ENCODE data around the gene MACROD2. TPM values are rescaled to one million over a fixed set of nuclear protein-coding genes. Genes with fewer than 3 reads are reported as not detected.

MACROD2 gene
- total and polyA plus RNA-seq, 11 donors, result 0.54 to 5.4 (median 2.4) TPM

DNA sequence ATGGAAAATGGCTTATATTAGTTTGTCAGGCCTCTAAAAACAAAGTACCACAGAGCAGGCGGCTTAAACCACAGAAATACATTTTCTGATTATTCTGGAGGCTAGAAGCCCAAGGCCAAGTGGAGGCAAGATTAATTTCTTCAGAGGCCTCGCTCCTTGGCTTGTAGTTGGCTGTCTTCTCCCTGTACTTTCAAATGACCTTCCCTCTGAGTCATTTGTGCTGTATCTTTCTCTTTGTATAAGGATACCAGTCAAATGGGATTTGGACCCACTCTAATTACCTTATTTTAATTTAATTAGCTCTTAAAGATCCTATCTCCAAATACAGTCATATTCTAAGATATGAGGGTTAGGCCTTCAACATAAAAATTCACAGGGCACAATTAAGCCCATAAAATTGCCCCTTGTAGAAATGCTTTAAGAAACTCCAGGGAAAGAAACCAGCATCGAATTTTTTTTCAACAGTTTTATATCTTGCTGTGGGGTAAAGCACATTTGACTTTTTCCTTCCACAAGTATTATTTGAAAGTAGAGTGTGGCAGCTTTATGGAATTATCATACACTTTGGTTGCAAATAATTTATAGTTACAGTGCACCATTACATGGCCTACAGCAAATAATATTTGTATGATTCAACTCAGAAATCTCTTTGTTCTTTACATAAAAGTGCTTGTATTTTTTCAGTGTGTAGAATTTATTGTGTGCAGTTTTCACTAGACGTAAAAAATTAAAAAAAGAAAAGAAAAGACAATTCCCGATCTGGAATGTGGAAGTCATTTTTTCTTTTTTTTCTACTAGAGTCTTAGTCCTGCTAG, 1871.8 kb downstream of the MACROD2 start:
- no peak for TF ChIP-seq POLR2A (IDR thresholded peaks at IDR 0.05)
- TF ChIP-seq, protein P1, sequence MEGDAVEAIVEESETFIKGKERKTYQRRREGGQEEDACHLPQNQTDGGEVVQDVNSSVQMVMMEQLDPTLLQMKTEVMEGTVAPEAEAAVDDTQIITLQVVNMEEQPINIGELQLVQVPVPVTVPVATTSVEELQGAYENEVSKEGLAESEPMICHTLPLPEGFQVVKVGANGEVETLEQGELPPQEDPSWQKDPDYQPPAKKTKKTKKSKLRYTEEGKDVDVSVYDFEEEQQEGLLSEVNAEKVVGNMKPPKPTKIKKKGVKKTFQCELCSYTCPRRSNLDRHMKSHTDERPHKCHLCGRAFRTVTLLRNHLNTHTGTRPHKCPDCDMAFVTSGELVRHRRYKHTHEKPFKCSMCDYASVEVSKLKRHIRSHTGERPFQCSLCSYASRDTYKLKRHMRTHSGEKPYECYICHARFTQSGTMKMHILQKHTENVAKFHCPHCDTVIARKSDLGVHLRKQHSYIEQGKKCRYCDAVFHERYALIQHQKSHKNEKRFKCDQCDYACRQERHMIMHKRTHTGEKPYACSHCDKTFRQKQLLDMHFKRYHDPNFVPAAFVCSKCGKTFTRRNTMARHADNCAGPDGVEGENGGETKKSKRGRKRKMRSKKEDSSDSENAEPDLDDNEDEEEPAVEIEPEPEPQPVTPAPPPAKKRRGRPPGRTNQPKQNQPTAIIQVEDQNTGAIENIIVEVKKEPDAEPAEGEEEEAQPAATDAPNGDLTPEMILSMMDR (IDR thresholded peaks at IDR 0.05), result no peak
- Histone ChIP-seq H3K27me3 (no peaks in the 10 kb centered on the region), H3K4me1 (no peaks in the 10 kb centered on the region), H3K4me3 (no peak overlapping the region), H3K36me3 (no peaks in the 10 kb centered on the region), H3K9me3 (no peaks in the 10 kb centered on the region), H3K27ac (no peak overlapping the region)
- intact Hi-C loops (cut with DNase I), result no loop called here
- no peak for ATAC-seq
- DNase-seq, result no peak
- 82 to 88% (median 86%) methylated on average over 5 of the region's 5 CpGs for WGBS, 4 donors

DNA sequence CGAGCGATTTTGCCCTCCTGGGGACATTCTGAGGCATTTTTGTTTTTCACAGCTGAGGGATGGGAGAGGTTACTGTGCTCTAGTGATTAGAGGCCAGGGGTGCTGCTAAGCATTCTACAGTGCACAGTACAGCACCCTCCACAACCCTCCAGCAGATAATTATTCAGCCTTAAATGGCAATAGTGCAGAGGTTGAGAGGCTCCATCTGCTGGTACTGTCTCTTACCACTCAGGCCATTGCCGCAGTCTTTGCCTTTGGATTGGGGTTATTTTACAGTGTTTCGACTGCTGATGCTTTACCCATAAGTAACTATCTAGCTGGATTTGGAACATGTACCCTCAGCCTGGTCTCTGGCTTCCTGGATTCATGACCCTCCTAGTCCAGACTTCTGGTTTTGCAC, 1872.6 kb downstream of the MACROD2 start:
- intact Hi-C loops (cut with DNase I), result no loop called here
- DNase-seq, result no peak
- Histone ChIP-seq H3K4me1 (no peaks in the 10 kb centered on the region), H3K27ac (no peak overlapping the region), H3K36me3 (no peaks in the 10 kb centered on the region), H3K9me3 (peaks cover 0 to under 1% (median 0%) of the 10 kb centered on the region in 12 donors), H3K4me3 (no peak overlapping the region), H3K27me3 (no peaks in the 10 kb centered on the region)
- ATAC-seq, result no peak
- WGBS, 4 donors, result 86 to 94% (median 93%) methylated on average over 4 of the region's 4 CpGs
- no peak for TF ChIP-seq POLR2A (IDR thresholded peaks at IDR 0.05)
- TF ChIP-seq, protein P1 (IDR thresholded peaks at IDR 0.05), result no peak

DNA sequence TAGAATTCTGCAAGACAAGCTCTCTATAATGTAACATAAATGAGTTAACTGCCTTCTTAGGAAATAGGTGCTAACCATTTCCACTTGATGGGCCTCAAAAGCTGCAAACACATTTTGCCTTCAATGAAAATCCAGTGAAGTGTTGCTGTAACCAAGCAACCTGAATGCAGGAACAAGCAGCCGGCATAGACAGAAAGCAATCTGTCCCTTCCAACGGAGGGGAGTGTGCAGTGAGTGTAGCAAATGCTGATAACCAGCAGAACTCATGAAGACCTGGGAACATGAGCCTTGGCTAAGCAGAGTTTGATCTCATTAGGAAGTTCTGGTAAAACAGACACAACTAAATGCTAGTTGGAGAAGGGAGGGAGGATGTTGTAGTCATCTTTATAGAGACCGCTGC, 1880.1 kb downstream of the MACROD2 start:
- Histone ChIP-seq H3K4me1 (no peaks in the 10 kb centered on the region), H3K9me3 (peaks cover 0 to 11% (median under 1%) of the 10 kb centered on the region in 12 donors), H3K36me3 (no peaks in the 10 kb centered on the region), H3K27me3 (no peaks in the 10 kb centered on the region), H3K4me3 (no peak overlapping the region), H3K27ac (no peak overlapping the region)
- DNase-seq (no peak), ATAC-seq (no peak)
- no peak for TF ChIP-seq POLR2A (IDR thresholded peaks at IDR 0.05)
- TF ChIP-seq, protein P1 (IDR thresholded peaks at IDR 0.05), result no peak
- 43 to 59% (median 52%) methylated on average over 3 of the region's 3 CpGs for WGBS, 4 donors
- intact Hi-C loops (cut with DNase I), result no loop called here

DNA sequence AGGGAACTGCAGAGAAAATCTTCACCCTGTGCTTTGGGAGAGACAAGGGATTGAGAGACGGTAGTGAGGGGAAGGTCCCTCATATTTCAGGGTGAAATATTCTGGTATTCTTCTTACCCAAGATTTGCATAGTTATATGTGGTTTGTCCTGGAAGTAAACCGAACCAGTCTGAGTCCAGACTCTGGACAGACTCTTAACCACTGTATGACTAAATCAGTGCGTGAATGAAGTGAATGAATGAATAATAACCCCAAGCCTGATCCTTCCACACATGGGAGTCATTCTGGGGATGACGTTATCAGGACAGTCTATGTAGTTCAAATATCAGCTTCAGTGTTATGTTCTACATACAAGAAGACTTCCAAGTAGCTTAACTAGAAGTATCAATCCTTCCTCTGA, 1887.2 kb downstream of the MACROD2 start:
- no peaks in the 10 kb centered on the region for H3K27me3 ChIP-seq
- no peaks in the 10 kb centered on the region for H3K36me3 ChIP-seq
- 80 to 85% (median 84%) methylated on average over 4 of the region's 4 CpGs for WGBS, 4 donors
- no peaks in the 10 kb centered on the region for H3K4me1 ChIP-seq
- H3K4me3 ChIP-seq, result no peak overlapping the region
- ATAC-seq, result no peak
- intact Hi-C loops (cut with DNase I), result no loop called here
- peaks cover 0 to 32% (median under 1%) of the 10 kb centered on the region in 12 donors for H3K9me3 ChIP-seq
- no peak for TF ChIP-seq POLR2A (IDR thresholded peaks at IDR 0.05)
- TF ChIP-seq, protein P1 (IDR thresholded peaks at IDR 0.05), result no peak
- H3K27ac ChIP-seq, result no peak overlapping the region
- DNase-seq, result no peak
